ENCODE results near the gene ISG20L2.

ISG20L2 gene

DNA sequence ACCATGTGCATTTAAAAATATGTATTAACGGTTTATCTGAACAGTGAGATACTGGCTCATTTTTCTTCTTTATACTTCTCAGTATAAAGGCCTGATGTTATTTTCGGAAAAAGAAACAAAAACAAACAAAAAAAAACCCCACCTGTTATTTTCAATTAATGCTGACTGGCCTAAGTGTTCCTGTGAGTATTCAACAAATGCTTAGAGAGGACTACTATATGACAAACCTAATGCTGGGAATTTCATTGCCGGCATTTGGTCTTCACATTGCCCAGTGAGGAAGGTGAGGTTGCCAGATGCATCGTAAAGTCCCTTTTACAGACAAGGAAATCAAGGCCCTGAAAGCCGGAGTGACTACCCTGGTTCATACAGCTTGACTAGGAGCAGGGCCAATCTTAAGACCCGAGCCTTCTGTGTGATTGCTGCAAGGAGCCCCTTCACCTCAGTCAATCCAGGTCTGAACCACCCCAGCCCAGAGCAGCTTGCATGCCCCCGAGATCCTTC lies 11.7 kb upstream of the ISG20L2 start:
- no peak for DNase-seq

DNA sequence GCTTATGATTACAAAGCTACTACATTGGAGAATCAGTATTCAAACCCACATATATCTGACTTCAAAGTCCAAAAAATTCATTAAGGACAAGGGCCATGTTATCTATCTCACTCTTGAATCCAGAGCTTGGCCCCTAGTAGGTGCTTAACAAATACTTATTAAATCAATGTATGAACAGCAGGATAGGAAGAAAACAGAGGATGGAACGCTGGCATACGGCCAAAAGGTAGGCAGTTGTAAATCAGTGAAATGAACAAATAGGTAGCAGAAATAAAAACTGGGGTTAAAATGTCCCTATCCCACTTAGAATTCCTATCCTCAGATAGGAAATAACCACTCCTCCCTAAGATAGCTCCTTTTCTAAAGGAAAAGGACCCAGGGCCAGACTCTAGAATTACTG lies 10.3 kb upstream of the ISG20L2 start:
- DNase-seq, result no peak

- DNase-seq, result no peak
These were observed 9.8 kb upstream of the ISG20L2 start for GRCh38 chr1:156738407-156738806.

DNA sequence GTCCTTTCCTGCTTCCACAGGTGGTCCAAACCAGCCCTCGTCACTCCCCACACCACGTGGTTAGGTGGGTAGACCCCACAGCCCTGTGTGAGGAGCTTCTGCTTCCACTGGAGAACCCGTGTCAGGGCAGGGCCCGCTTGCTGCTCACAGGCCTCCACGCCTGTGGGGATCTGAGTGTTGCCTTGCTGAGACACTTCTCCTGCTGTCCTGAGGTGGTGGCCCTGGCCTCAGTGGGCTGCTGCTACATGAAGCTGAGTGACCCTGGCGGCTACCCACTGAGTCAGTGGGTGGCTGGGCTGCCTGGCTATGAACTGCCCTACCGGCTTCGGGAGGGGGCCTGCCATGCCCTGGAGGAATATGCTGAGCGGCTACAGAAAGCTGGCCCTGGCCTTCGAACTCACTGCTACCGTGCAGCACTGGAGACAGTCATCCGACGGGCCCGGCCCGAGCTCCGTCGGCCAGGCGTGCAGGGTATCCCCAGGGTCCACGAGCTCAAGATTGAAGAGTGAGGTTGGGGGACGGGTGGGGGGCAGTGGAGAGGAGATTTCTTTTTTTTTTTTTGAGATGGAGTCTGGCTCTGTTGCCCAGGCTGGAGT lies 5.5 kb upstream of the ISG20L2 start:
- no peak for DNase-seq

DNA sequence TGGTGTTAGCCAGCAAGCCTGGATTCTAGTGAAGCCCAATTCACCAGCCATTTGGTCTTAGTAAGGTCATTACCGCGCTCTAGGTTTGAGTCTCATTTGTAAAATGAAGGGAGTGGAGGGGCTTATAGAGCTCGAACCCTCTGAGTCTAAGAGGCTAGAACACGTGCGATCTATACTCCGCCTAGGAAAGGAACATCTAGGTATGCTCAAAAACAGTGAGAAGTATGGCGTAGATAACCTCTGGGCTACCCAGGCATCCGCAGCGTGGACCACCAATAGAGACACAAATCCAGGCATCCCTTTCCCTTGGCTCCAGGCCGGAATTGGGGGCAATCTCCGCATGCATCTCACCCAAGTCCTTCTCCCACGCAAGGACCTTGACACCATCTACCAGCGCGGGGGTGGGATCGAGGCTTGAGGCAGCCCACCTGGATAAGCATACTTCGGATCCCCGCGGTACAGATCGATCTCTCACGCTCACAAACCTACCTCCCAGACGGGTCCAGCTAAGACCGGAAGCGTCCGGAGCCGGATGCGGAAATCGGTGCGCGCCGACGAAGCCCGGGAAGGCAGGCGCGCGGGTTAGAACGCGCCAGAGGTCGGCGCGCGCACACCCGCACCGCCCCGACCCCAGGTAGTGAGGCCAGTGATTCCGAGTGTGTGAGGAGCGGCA lies 504 bp downstream of the ISG20L2 start, which contains the start of gene METTL25B:
METTL25B (plus strand) TSS at position 544 of the 673 bp plus-strand sequence. CDS start 636 bp downstream, outside the sequence.
- DNase-seq, result no peak

DNA sequence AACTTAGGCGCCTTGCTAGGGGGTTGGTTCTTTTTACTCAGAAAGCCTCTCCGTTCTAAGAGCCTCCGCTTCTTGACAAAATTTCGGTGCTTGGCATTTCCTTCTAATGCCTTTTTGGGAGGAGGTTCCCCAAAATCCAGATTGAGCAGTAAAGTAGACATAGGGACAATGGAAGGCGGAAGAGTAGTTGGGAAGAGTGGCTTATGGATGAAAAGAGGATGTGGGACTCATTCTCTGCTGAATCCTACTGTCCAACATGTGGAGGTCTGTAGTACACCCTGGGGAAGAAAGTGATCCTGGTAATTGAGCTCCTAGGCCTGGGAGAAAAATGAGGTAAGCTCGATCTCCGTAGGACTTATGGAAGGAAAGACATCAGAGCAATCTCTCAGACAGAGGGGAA lies 1.1 kb downstream of the ISG20L2 start:
- no peak for DNase-seq

DNA sequence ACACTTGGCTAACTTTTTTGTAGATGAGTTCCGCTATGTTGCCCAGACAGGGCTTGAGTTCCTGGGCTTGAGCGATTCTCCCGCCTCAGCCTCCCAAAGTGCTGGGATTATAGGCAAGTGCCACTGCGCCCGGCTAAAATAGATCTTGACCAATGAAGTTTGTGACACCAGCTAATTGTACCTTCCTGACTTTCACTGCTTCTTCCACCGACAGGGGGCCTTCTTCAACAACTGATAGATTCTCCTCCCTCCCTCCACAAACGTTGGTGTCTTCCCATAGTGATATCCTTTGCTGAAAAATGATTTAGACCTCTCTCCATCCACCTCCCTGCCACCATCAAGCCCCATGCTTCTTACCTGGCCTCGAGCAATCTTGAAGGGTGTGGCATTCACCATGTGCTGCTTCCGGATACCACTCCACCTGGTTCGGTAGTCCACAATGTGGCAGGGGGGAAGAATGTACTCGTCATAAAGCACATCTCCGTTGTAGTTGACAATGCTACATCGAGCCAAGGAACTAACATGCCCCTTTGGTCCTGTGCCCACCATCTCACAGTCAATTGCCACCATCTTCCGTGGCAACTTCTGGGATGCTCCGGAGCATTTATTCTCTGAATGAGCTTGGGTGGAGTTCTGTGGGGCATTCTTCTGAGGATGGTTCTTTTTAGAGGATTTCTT lies 1.9 kb downstream of the ISG20L2 start:
- DNase-seq, result peak; percentile 49

DNA sequence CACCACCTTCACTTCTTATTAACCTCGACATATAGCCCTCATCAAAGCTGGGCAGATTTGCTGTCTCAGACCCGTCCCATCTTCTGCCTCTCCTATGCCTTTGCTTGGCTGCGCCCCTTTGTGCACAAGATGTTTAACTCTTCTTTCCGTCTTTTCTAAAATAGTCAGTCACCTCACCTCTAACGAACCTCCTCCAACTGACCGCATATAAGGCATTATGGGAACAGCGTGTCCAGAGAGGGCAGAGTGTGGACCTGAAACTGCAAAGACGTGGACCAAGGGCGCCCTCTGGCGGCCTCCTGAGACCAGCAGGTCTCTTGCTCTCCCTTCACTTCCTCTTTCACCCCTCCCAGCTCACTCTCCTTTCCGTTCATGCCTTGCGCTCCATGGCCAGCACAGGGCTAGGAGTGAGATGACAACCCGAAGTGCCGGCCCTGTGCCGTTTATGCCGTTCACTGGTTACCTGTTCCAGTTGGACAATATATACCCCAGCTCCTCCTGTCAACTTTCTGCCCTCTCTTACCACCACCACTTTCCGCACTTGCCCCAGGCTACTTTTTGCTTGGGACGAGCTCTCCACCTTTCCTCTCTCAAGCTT lies 2.8 kb downstream of the ISG20L2 start:
- peak; percentile 81 for DNase-seq

GRCh38 chr1:156721535-156721934 lies 7.0 kb downstream of the ISG20L2 start:
- DNase-seq, result no peak

GRCh38 chr1:156721131-156721530 lies 7.4 kb downstream of the ISG20L2 start:
- no peak for DNase-seq

DNA sequence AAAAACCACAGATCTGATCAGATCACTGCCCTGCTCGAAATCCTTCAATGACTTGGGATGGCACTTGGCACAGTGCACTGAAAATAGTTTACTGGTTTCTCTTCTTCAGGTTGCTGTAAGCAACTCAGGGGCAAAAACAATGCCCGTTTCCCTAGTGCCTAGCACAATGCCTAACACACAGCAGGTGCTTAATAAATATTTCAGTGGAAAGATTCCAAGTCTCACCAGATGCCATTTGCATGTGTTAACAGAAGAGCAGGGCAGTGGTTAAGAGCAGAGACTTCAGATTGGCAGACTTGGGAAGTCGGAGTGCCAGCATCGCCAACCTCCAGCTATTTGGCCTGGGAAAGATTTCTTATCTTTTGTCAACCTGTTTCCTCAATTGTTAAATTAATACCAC lies 11.2 kb downstream of the ISG20L2 start:
- no peak for DNase-seq

DNA sequence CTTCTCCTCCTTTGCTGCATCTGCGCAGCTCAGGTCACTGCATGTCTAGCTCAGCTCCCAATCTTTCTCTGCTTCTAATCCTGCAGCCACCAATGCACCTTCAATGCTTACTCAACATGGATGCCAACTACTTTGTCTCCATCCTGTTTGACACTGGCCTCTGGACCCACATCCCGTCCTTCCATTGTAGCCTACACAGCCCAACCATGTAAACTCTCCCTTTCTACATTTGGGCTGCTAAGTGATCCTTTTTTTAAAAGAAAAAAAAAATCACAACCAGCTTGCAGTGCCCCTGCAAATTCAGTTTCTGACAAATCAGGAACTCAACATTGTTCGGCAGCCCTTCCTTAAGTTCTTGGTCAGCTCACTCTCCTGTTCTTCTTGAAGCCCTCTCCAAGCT lies 13.7 kb downstream of the ISG20L2 start:
- no peak for DNase-seq

DNA sequence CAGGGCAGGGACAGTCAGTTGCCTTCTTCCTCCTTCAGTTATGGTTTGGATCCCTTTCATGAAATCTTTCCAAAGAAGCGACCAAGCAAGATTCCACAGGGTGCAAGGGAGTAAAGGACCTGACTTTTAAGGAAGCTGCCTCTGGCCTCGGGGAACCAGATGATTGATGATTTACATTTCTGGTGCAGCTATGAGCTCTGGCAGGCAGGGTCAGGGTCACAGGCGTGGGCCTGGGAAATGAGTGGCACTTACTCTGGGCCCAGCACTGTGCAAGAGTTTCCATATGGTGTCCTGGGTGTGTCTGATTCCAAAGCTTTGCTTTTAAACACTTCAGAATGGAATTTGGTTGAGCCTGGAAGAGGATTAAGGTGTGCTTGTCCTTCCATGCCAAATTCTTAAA lies 15.9 kb downstream of the ISG20L2 start:
- DNase-seq, result no peak

DNA sequence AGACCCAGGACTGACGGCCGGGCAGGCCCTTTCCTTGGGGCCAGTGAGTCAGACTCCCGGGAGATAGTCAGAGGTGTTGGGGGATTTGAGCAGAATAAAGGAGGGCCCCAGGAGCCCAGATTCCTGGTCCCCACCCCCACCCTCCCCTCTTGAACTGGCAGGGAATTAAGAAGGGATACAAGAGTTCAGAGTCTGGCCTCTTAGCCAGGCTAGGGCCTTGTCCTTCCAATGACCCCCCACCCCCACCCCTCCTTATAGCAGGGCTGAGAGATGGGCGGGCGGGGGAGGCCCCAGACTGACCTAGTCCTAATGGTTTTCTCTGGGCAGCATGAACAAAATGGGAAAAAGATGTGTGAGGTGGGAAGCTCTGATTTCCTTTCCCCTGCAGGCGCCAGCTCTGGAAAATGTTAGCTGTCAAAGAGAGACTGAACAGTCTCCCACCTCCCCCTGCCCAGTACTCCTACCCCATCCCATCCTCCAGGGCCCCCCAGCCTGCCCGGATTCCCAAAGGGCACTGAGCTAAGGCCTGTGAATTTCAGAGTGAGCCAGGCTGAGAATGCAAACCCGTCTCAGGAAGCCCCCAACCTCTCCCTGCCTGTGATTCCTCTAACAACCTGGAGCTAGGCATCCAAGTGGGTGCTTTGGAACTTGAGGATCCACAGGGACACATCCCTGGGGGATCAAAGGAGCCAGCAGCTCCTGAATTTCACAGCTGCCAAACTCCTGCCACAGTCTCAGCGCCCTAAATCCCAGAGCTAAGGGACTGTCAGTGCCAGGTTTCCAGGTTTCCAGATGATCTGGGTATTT lies 17.4 kb downstream of the ISG20L2 start:
- no peak for DNase-seq

DNA sequence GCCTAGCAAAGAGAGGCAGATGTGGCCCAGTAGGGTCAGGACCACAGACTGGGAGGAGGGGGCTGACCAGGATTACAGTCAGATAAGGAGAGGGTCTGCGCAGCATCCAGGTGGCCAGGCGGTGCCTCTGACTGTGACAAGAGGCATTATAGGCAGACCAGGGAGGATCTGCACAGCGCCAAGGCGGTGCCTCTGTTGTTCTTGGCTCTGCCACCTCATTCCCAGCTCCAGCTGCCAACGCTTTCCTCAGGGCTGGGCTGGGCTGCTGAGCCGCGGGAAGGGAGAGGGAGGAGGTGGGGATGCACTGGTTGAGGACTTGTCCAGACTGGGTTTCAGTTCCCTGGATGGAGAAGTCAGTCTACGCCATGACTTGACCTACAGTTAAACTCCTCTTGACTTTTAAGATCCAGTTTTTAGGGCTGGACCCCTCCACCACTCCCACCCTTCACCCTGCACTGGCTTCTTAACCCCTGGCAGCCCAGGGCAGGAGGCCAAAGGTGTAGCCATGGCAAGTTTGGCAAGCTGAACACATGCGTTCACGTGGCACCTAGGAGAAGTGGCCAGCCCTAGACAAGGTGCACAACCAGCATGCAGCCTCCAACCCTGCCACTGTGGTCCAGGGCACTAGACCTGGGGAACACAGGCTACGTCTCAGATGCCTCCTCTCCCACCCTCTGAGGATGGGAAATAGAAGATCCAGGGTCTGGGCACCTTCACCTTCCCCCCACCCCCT lies 18.6 kb downstream of the ISG20L2 start:
- no peak for DNase-seq

DNA sequence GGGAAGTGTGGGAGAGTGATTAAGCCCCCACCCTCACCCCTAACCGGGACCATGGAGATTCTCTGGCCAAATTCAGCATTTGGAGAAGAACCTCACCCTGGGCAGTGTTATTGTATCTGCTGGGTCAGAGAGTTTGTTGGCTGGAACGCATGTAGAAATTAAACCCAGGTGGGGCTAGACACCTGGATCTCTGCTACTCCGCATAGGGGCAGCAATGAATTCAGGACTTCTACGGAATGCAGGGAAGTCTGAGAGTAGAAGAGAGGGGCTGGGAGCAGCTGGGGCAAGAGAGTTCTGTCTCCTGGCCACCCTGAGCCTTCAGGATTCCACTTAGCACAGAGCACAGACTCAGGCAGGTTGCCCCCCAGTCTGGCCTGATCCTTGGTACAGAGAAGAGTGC lies 19.5 kb downstream of the ISG20L2 start:
- DNase-seq, result no peak

- no peak for DNase-seq
These were observed 20.3 kb downstream of the ISG20L2 start for GRCh38 chr1:156708218-156708661.

GRCh38 chr1:156707417-156708217 lies 20.9 kb downstream of the ISG20L2 start:
- DNase-seq, result no peak

GRCh38 chr1:156706657-156707416 lies 21.7 kb downstream of the ISG20L2 start:
- DNase-seq, result peak; percentile 42
